ENCODE results near the gene TOX2. TPM values are rescaled to one million over a fixed set of nuclear protein-coding genes. Genes with fewer than 3 reads are reported as not detected.

Gene TOX2
- total RNA-seq, 3 donors from 2014 or later (not counting 1 experiment from before 2014, with no cell fraction given) = 0.93 to 1.8 (median 1.2) TPM

GRCh38 chr20:43988451-43988850 is 73.8 kb downstream of the TOX2 start:
- Histone ChIP-seq H3K27me3 (ENCODE audit: control insufficient read depth, insufficient read depth, low read length) (peaks cover 12% of the 10 kb centered on the region), H3K27ac (ENCODE audit: low read length) (no peak overlapping the region), H3K4me3 (ENCODE audit: low read length) (no peak overlapping the region), H3K36me3 (ENCODE audit: control insufficient read depth, insufficient read depth, low read length) (no peaks in the 10 kb centered on the region), H3K4me1 (ENCODE audit: control insufficient read depth, insufficient read depth, low read length) (peaks cover 20% of the 10 kb centered on the region), H3K9me3 (ENCODE audit: control insufficient read depth, insufficient read depth, low read length) (peaks cover 3% of the 10 kb centered on the region)
- ATAC-seq (no peak), DNase-seq (no peak)
- Mint-ChIP-seq H3K4me1 (peaks cover 26% of the 10 kb centered on the region in 2 donors), H3K4me3 (no peak overlapping the region), H3K9me3 (no peaks in the 10 kb centered on the region), H3K36me3 (peaks cover 7% of the 10 kb centered on the region), H3K27me3 (ENCODE audit: low read depth in 2 of 2) (peaks cover 41 to 48% of the 10 kb centered on the region in 2 donors), H3K27ac (no peak overlapping the region)
- TF ChIP-seq, protein P1, sequence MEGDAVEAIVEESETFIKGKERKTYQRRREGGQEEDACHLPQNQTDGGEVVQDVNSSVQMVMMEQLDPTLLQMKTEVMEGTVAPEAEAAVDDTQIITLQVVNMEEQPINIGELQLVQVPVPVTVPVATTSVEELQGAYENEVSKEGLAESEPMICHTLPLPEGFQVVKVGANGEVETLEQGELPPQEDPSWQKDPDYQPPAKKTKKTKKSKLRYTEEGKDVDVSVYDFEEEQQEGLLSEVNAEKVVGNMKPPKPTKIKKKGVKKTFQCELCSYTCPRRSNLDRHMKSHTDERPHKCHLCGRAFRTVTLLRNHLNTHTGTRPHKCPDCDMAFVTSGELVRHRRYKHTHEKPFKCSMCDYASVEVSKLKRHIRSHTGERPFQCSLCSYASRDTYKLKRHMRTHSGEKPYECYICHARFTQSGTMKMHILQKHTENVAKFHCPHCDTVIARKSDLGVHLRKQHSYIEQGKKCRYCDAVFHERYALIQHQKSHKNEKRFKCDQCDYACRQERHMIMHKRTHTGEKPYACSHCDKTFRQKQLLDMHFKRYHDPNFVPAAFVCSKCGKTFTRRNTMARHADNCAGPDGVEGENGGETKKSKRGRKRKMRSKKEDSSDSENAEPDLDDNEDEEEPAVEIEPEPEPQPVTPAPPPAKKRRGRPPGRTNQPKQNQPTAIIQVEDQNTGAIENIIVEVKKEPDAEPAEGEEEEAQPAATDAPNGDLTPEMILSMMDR (IDR thresholded peaks at IDR 0.05) = no peak
- WGBS (ENCODE audit: insufficient coverage) = 83% methylated on average over 1 of the region's 2 CpGs
- intact Hi-C loops (cut with micrococcal nuclease) = no loop called here

- H3K4me3 Mint-ChIP-seq = no peak overlapping the region
- 93% methylated on average over 1 of the region's 1 CpG for WGBS (ENCODE audit: insufficient coverage)
- Histone ChIP-seq H3K27me3 (ENCODE audit: control insufficient read depth, insufficient read depth, low read length) (peaks cover 12% of the 10 kb centered on the region), H3K4me1 (ENCODE audit: control insufficient read depth, insufficient read depth, low read length) (peaks cover 16% of the 10 kb centered on the region), H3K36me3 (ENCODE audit: control insufficient read depth, insufficient read depth, low read length) (no peaks in the 10 kb centered on the region), H3K4me3 (ENCODE audit: low read length) (no peak overlapping the region), H3K9me3 (ENCODE audit: control insufficient read depth, insufficient read depth, low read length) (peaks cover 3% of the 10 kb centered on the region), H3K27ac (ENCODE audit: low read length) (no peak overlapping the region)
- peaks cover 23% of the 10 kb centered on the region in 2 donors for H3K4me1 Mint-ChIP-seq
- no peak for DNase-seq
- ATAC-seq = no peak
- TF ChIP-seq, protein P1 (IDR thresholded peaks at IDR 0.05) = no peak
- peaks cover 7% of the 10 kb centered on the region for H3K36me3 Mint-ChIP-seq
- no peak overlapping the region for H3K27ac Mint-ChIP-seq
- intact Hi-C loops (cut with micrococcal nuclease) = no loop called here
- no peaks in the 10 kb centered on the region for H3K9me3 Mint-ChIP-seq
- H3K27me3 Mint-ChIP-seq (ENCODE audit: low read depth in 2 of 2) = peaks cover 43 to 48% of the 10 kb centered on the region in 2 donors
Observed at GRCh38 chr20:43988867-43989266, 74.2 kb downstream of the TOX2 start.

DNA sequence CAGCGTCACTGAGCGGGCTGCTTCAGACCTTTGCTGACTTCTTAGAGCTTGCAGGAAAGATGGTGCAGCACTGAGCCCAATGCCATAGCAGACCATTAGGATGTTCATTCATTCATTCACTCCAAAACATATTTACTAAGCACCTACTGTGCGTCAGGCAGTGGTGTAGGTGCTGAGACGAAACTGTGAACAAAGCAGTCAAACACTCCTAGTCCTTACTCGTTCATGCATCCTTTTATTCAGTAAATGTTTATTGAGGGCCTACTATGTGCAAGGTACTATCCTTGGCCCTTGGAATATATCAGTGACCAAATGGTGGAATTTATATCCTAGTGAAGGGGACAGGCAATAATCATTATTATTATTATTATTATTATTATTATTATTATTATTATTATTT is 76.6 kb downstream of the TOX2 start:
- intact Hi-C loops (cut with micrococcal nuclease) = no loop called here
- H3K27ac Mint-ChIP-seq = no peak overlapping the region
- Histone ChIP-seq H3K36me3 (ENCODE audit: control insufficient read depth, insufficient read depth, low read length) (no peaks in the 10 kb centered on the region), H3K27ac (ENCODE audit: low read length) (no peak overlapping the region), H3K27me3 (ENCODE audit: control insufficient read depth, insufficient read depth, low read length) (peaks cover 5% of the 10 kb centered on the region), H3K9me3 (ENCODE audit: control insufficient read depth, insufficient read depth, low read length) (peaks cover 3% of the 10 kb centered on the region), H3K4me3 (ENCODE audit: low read length) (no peak overlapping the region), H3K4me1 (ENCODE audit: control insufficient read depth, insufficient read depth, low read length) (no peaks in the 10 kb centered on the region)
- peaks cover 42 to 53% of the 10 kb centered on the region in 2 donors for H3K27me3 Mint-ChIP-seq (ENCODE audit: low read depth in 2 of 2)
- 87% methylated on average over 4 of the region's 5 CpGs for WGBS (ENCODE audit: insufficient coverage)
- H3K4me3 Mint-ChIP-seq = no peak overlapping the region
- H3K4me1 Mint-ChIP-seq = no peaks in the 10 kb centered on the region
- TF ChIP-seq, protein P1 (IDR thresholded peaks at IDR 0.05) = no peak
- ATAC-seq = no peak
- H3K36me3 Mint-ChIP-seq = peaks cover 7% of the 10 kb centered on the region
- H3K9me3 Mint-ChIP-seq = no peaks in the 10 kb centered on the region
- no peak for DNase-seq

DNA sequence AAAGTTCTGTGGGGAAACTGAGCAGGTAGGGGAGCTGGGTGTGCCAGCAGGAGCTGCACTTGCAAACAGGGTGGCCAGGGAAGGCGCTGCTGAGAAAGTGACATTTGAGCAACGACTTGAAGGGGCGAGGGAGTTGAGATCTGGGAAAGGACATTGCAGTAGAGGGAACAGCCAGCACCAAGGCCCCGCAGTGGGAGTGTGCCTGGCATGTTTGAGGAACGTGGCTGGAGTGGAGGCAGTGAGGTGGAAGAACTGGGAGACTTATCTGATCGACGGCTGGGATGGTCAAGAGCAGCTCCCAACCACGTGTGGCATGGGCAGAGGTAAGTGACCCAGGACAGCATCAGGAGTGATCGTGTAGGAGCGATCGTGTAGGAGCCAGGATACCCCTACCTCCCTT is 77.3 kb downstream of the TOX2 start:
- TF ChIP-seq, protein P1 (IDR thresholded peaks at IDR 0.05) = no peak
- Histone ChIP-seq H3K9me3 (ENCODE audit: control insufficient read depth, insufficient read depth, low read length) (peaks cover 3% of the 10 kb centered on the region), H3K36me3 (ENCODE audit: control insufficient read depth, insufficient read depth, low read length) (no peaks in the 10 kb centered on the region), H3K4me3 (ENCODE audit: low read length) (no peak overlapping the region), H3K27me3 (ENCODE audit: control insufficient read depth, insufficient read depth, low read length) (peaks cover 5% of the 10 kb centered on the region), H3K27ac (ENCODE audit: low read length) (no peak overlapping the region), H3K4me1 (ENCODE audit: control insufficient read depth, insufficient read depth, low read length) (no peaks in the 10 kb centered on the region)
- DNase-seq = no peak
- Mint-ChIP-seq H3K9me3 (no peaks in the 10 kb centered on the region), H3K27me3 (ENCODE audit: low read depth in 2 of 2) (peaks cover 46 to 57% of the 10 kb centered on the region in 2 donors), H3K36me3 (peaks cover 7% of the 10 kb centered on the region), H3K4me3 (no peak overlapping the region), H3K4me1 (peaks cover 4 to 5% of the 10 kb centered on the region in 2 donors), H3K27ac (no peak overlapping the region)
- intact Hi-C loops (cut with micrococcal nuclease) = no loop called here
- 88% methylated on average over 11 of the region's 11 CpGs for WGBS (ENCODE audit: insufficient coverage)
- no peak for ATAC-seq
